HL-60 (cell line): ENCODE results near the gene B3GNT3.

Experiments
- DNase-seq, 2 experiments: peaks; one replicate each; pipeline ENCODE4 v3.0.0-alpha.2; 2010 to 2020; ENCODE audit warnings: low read depth in 1 of 2, low spot score in 1 of 2
- H3K27ac ChIP-seq: fragments of 250-450 bp; sonication (Bioruptor Pico); replicated peaks from 2 replicates; pipeline ENCODE4 v1.5.1; 2020; ENCODE audit warnings: mild to moderate bottlenecking, moderate library complexity
- H3K27me3 ChIP-seq: fragments of 250-450 bp; sonication (Bioruptor Pico); 2 replicates; pipeline ENCODE4 v1.5.1; 2021; ENCODE audit warnings: mild to moderate bottlenecking, moderate library complexity; ENCODE audit not compliant: insufficient read depth, poor library complexity, severe bottlenecking
- H3K4me3 ChIP-seq: replicated peaks from 2 replicates; pipeline ENCODE4 v1.5.1; 2011; ENCODE audit warnings: mild to moderate bottlenecking, control low read depth, low read length; ENCODE audit not compliant: insufficient read depth
- CTCF ChIP-seq: IDR thresholded peaks from one replicate; pipeline ENCODE4 v1.5.1; 2011; ENCODE audit warnings: low read length, control low read depth, inconsistent platforms; ENCODE audit not compliant: insufficient read depth
- GABPA ChIP-seq: IDR thresholded peaks from 2 replicates; pipeline ENCODE4 v1.6.1; 2012; ENCODE audit warnings: low read depth
- POLR2AphosphoS5 ChIP-seq: IDR thresholded peaks from 2 replicates; pipeline ENCODE4 v1.6.1; 2012; ENCODE audit warnings: low read depth
- REST ChIP-seq: IDR thresholded peaks from 2 replicates; pipeline ENCODE4 v1.6.1; 2012; ENCODE audit warnings: low read depth; ENCODE audit not compliant: insufficient replicate concordance
- SPI1 ChIP-seq: IDR thresholded peaks from 2 replicates; pipeline ENCODE4 v1.6.1; 2012; ENCODE audit warnings: low read depth, mild to moderate bottlenecking, borderline replicate concordance

Gene B3GNT3

GRCh38 chr19:17770613-17771012 lies 24.3 kb upstream of the B3GNT3 start:
- Histone ChIP-seq H3K4me3 (no peak overlapping the region), H3K27me3 (no peaks in the 10 kb centered on the region), H3K27ac (no peak overlapping the region)
- DNase-seq, result no peak
- TF ChIP-seq CTCF (no peak), SPI1 (no peak), GABPA (no peak), POLR2AphosphoS5 (no peak), REST (no peak)

- TF ChIP-seq CTCF (no peak), GABPA (no peak), SPI1 (no peak), POLR2AphosphoS5 (no peak), REST (no peak)
- no peaks in the 10 kb centered on the region for H3K27me3 ChIP-seq
- H3K4me3 ChIP-seq, result no peak overlapping the region
- no peak overlapping the region for H3K27ac ChIP-seq
- DNase-seq, result no peak
Observed at GRCh38 chr19:17772172-17772571, 22.8 kb upstream of the B3GNT3 start.

DNA sequence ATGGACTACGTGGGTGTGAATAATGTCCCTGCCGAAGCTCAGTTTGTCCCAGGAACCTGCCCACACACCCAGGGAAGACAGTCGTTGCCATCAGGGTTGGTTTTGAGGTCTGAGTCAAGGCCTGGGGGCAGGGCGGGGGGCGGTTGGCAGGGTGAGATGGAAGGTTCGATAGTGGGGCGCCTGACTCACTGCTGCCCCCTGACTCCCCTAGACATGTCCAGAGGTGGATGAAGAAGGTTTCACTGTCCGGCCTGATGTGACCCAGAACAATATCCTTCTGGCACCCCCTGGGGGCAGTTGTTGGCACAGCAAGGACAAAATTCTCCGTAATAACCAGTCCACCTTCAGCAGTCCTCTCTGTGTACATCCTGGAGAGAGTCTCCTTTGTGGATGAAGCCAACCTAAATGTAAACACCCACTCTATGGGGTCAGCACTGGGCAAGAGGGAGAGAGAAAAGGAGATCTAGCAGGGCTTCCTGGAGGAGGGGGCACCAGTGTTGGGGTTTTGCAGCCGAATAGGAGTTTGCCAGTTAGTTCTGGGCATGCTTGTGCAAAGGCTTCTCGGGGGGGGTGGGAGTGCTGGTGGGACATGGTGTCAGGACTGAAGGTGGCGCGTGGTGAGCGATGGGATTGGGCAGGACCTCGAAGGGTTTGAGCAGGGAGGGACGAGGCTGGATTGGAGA lies 19.6 kb upstream of the B3GNT3 start:
- Histone ChIP-seq H3K27ac (no peak overlapping the region), H3K27me3 (no peaks in the 10 kb centered on the region), H3K4me3 (no peak overlapping the region)
- TF ChIP-seq REST (no peak), CTCF (peak; percentile 79)
- DNase-seq, result peak in 1 of 2 experiments; percentile 46
